ENCODE results near the gene ECE1.
A peak's percentile ranks its signal among the peaks of the same experiment; 100 is the strongest.
"Not testable (repeated sequence)": the region's sequence is repeated elsewhere in the genome, so short reads cannot be mapped to it uniquely, and the experiment has no call there.

Gene ECE1

GRCh38 chr1:21216835-21217811 is 73.1 kb downstream of the ECE1 start:
- DNase-seq = no peak

- no peak for DNase-seq
These were observed 78.1 kb downstream of the ECE1 start for GRCh38 chr1:21212126-21212525.

- DNase-seq = not testable (repeated sequence)
These were observed 82.0 kb downstream of the ECE1 start for GRCh38 chr1:21208137-21208700.

- DNase-seq = no peak
These were observed 84.1 kb downstream of the ECE1 start for GRCh38 chr1:21206117-21206516.

GRCh38 chr1:21205416-21205815 is 84.8 kb downstream of the ECE1 start:
- no peak for DNase-seq

GRCh38 chr1:21201650-21202049 is 88.6 kb downstream of the ECE1 start:
- no peak for DNase-seq

- DNase-seq = not testable (repeated sequence)
These were observed 89.0 kb downstream of the ECE1 start for GRCh38 chr1:21201238-21201637.

GRCh38 chr1:21200767-21201166 is 89.5 kb downstream of the ECE1 start:
- DNase-seq = no peak

- DNase-seq = no peak
These were observed 91.3 kb downstream of the ECE1 start for GRCh38 chr1:21198929-21199328.

- DNase-seq = no peak
These were observed 97.4 kb downstream of the ECE1 start for GRCh38 chr1:21192871-21193270.

GRCh38 chr1:21192284-21192683 is 98.0 kb downstream of the ECE1 start:
- no peak for DNase-seq

GRCh38 chr1:21190771-21191170 is 99.5 kb downstream of the ECE1 start:
- DNase-seq = not testable (repeated sequence)

- no peak for DNase-seq
These were observed 100.3 kb downstream of the ECE1 start for GRCh38 chr1:21189906-21190500.

GRCh38 chr1:21189421-21189820 is 100.8 kb downstream of the ECE1 start:
- no peak for DNase-seq

- DNase-seq = no peak
These were observed 102.0 kb downstream of the ECE1 start for GRCh38 chr1:21188235-21188634.

GRCh38 chr1:21185221-21185731 is 105.0 kb downstream of the ECE1 start:
- DNase-seq = no peak

GRCh38 chr1:21184276-21184675 is 106.0 kb downstream of the ECE1 start:
- DNase-seq = no peak

- no peak for DNase-seq
These were observed 108.0 kb downstream of the ECE1 start for GRCh38 chr1:21182181-21182731.

GRCh38 chr1:21178271-21178670 is 112.0 kb downstream of the ECE1 start:
- DNase-seq = not testable (repeated sequence)

GRCh38 chr1:21176586-21177555 is 113.4 kb downstream of the ECE1 start, which contains the start of gene EIF4G3:
Gene EIF4G3 (minus strand): TSS chr1:21176897. CDS start chr1:21002742, 174,155 bp downstream.
- DNase-seq = peak; percentile 67

- DNase-seq = no peak
These were observed 114.3 kb downstream of the ECE1 start for GRCh38 chr1:21175670-21176581.

Measured in SIG-M5 (cell line).